22Rv1 (cell line): Measurements from ENCODE around the gene PCDHAC1.
A peak's percentile ranks its signal among the peaks of the same experiment; 100 is the strongest.

Experiments used
- H3K27ac ChIP-seq: fragments of 450-650 bp; 2 replicates; pipeline ENCODE4 v1.5.1; 2017
- CTCF ChIP-seq: fragments of 450-650 bp; IDR thresholded peaks from 2 replicates; pipeline ENCODE4 v1.5.1; 2017; ENCODE audit warnings: mild to moderate bottlenecking
- ZFX ChIP-seq: fragments of 450-650 bp; IDR thresholded peaks from 2 replicates; pipeline ENCODE4 v1.6.1; 2017; ENCODE audit warnings: antibody characterized with exemption, borderline replicate concordance

Gene PCDHAC1

GRCh38 chr5:140953234-140953633, 27.1 kb downstream of the PCDHAC1 start:
- TF ChIP-seq CTCF (no peak), ZFX (no peak)

GRCh38 chr5:140962190-140962589, 36.1 kb downstream of the PCDHAC1 start:
- no peak overlapping the region for H3K27ac ChIP-seq
- TF ChIP-seq ZFX, result no peak
- TF ChIP-seq CTCF, result no peak

More at GRCh38 chr5:140953234-140953633, 27.1 kb downstream of the PCDHAC1 start:
- H3K27ac ChIP-seq, result peak overlapping the region; percentile 70

GRCh38 chr5:140964356-140964755, 38.3 kb downstream of the PCDHAC1 start:
- H3K27ac ChIP-seq, result no peak overlapping the region
- TF ChIP-seq CTCF (no peak), ZFX (no peak)

GRCh38 chr5:140965905-140966292, 39.8 kb downstream of the PCDHAC1 start:
- peak overlapping the region; percentile 41; the same call in 1 of the 2 replicates for H3K27ac ChIP-seq
- TF ChIP-seq CTCF (no peak), ZFX (no peak)

GRCh38 chr5:140966293-140967225, 40.5 kb downstream of the PCDHAC1 start, which contains the start of gene PCDHAC2:
Gene PCDHAC2 (plus strand): TSS chr5:140966476. CDS start chr5:140966767, 291 bp downstream.
- peak within 1 kb of the TSS; percentile 41 for H3K27ac ChIP-seq
- no peak for TF ChIP-seq ZFX
- no peak; the same call in 1 of the 2 replicates for TF ChIP-seq CTCF

- TF ChIP-seq ZFX (no peak), CTCF (no peak)
- H3K27ac ChIP-seq, result peak overlapping the region; percentile 41; the same call in 1 of the 2 replicates
Observed at GRCh38 chr5:140967226-140967893, 41.3 kb downstream of the PCDHAC1 start.
